COLO829 (cell line): ENCODE measurements around the gene TMEM181.
"Not testable (repeated sequence)": the region's sequence is repeated elsewhere in the genome, so short reads cannot be mapped to it uniquely, and the experiment has no call there.

Source experiments
- DNase-seq: peaks from one replicate; pipeline ENCODE4 v3.0.0; 2012; ENCODE audit warnings: low spot score

TMEM181 gene

DNA sequence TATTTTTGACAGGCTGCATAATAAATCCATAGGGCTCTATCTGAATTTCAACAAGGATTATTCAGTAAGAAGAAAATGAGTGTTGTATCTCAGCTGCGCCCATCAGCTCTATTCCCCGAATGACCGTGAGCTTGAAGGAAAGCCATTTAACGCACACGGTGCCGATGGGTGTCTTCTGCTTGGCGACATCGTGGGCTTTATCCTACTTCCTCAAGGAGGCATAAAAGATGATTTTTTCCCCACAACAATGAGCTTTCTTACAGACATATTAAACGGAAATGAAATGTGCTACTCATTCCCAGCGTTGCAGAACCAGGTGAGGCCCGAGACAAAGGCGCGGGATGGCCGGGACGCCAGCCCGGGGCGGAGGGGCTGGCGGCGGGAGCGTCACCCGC, 83.9 kb downstream of the TMEM181 start:
- DNase-seq: no peak

- peak; percentile 85 for DNase-seq
Measured at GRCh38 chr6:158644231-158645063, 84.6 kb downstream of the TMEM181 start, which contains the start of gene DYNLT1. Gene DYNLT1, minus strand, starts transcription at chr6:158644743. Its CDS starts 35 bp downstream, at chr6:158644708.

GRCh38 chr6:158645064-158646022, 85.5 kb downstream of the TMEM181 start:
- no peak for DNase-seq

DNA sequence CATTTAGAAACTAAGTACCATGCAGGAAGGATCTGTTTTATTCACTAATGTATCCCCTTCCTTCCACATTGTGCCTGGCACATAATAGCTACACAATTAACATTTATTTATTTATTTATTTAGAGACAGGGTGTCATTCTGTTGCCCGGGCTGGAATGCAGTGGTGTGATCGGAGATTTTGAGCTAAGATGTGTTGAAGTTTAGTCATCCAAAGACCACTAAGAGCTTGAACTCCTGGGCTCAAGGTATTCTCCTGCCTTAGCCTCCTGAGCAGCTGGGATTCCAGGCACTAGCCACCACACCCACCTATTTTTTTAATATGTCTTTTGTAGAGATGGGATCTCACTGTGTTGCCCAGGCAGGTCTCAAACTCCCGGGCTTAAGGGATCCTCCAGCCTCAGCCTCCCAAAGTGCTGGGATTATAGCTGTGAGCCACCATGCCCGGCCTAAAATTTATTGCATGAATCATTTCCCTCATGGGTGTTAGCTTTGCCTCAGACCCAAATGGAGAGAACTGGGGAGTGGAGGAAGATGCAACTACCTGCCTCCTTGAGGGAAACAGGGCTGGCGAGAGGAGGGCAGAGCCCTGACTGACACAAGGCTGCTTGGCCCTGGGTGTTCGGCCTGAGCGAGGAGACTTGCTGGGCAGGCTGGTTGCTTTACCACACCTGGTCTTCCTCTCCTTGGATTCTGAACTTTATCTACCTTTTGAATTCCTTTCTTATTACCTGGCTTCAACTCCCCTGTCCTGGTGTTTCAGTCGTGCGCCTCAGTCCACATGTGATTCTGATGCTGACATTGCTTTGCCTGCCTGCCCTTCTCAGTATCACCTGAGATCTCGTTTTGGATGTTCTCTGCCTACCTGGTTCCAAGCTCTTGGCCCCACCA, 86.4 kb downstream of the TMEM181 start:
- no peak for DNase-seq

DNA sequence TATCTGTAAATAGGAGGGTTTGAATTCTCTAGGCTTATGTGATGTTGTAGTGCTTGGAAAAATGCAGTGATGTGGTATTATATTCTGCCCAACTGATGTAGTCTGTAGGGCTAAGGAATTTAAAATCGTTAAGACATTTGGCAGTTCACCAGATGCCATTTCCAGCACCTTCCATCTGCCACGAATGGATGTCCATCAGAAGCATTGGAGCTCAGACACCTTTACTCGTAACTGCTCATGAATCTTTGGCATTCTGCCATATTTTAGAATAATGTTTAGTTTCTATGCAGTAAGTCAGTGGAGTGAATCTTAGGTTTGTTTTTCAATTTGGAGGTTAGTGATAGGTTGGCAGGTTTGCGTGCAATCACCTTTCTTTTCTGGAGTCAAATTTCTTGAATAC, 87.6 kb downstream of the TMEM181 start:
- DNase-seq: no peak

GRCh38 chr6:158648682-158649131, 88.8 kb downstream of the TMEM181 start:
- DNase-seq: no peak

GRCh38 chr6:158649289-158650143, 89.6 kb downstream of the TMEM181 start, which contains the start of gene SYTL3:
Gene SYTL3, plus strand, starts transcription at chr6:158650054. Its CDS starts 13,215 bp downstream, at chr6:158663269.
- DNase-seq: no peak

DNA sequence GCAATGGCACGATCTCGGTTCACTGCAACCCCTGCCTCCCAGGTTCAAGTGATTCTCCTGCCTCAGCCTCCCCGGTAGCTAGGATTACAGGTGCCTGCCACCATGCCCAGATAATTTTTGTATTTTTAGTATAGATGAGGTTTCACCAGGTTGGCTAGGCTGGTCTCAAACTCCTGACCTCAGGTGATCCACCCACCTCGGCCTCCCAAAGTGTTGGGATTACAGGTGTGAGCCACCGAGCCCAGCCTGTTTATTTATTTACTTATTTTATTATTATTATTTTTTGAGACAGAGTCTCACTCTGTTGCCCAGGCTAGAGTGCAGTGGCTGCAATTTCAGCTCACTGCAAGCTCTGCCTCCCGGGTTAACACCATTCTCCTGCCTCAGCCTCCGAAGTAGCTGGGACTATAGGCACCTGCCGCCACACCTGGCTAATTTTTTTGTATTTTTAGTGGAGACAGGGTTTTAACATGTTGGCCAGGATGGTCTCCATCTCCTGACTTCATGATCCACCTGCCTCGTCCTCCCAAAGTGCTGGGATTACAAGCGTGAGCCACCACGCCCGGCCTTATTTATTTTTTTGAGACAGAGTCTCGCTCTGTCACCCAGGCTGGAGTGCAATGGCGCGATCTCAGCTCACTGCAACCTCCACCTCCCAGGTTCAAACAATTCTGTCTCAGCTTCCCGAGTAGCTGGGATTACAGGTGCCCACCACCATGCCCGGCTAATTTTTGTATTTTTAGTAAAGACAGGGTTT, 92.3 kb downstream of the TMEM181 start:
- not testable (repeated sequence) for DNase-seq

GRCh38 chr6:158653577-158654354, 93.9 kb downstream of the TMEM181 start:
- no peak for DNase-seq

DNA sequence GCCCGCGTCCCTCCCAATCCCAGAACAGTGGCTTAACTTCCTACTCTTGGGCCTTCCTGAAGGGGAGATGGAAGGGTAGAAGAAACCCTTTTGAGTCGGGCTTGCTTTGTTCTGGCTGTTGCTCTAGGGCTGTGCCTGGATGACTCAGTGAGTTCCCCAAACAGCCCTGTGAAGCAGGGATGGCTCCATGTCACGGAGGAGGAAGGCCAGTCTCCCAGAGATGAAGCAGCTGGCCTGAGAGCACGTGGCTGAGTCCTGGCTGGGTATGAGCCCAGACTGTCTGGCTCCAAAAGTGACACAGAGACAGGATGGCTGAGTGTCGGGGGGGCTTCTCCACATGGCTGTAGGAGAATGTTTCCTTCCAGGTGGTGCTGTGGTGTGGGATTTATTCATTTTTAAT, 94.6 kb downstream of the TMEM181 start:
- DNase-seq: no peak

GRCh38 chr6:158654960-158655489, 95.1 kb downstream of the TMEM181 start:
- DNase-seq: no peak

- DNase-seq: no peak
Measured at GRCh38 chr6:158655569-158656450, 95.9 kb downstream of the TMEM181 start.

- not testable (repeated sequence) for DNase-seq
Measured at GRCh38 chr6:158656986-158657385, 97.1 kb downstream of the TMEM181 start.

DNA sequence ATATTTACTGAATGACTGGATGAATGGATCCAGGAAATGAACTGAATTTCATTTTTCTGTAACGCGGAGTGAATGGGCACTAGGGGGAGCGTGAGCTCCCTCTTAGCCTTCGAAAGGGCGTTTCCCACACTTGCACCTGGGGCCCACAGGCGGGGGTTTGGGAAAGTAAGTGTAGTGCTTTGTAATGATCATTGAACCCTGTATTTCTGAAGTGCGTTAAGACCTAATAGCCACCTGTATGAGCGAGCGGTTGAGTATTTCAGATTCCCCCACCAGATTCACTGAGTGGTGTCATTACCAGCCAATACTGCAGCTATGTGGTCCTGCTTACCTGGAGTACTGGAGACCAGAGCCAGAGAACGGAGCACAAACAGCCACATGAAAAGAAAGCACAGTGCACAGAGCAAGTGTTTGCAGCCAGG, 100.5 kb downstream of the TMEM181 start:
- DNase-seq: peak; percentile 19

- DNase-seq: no peak
Measured at GRCh38 chr6:158661156-158661685, 101.3 kb downstream of the TMEM181 start.

GRCh38 chr6:158662607-158662953, 102.7 kb downstream of the TMEM181 start:
- no peak for DNase-seq

DNA sequence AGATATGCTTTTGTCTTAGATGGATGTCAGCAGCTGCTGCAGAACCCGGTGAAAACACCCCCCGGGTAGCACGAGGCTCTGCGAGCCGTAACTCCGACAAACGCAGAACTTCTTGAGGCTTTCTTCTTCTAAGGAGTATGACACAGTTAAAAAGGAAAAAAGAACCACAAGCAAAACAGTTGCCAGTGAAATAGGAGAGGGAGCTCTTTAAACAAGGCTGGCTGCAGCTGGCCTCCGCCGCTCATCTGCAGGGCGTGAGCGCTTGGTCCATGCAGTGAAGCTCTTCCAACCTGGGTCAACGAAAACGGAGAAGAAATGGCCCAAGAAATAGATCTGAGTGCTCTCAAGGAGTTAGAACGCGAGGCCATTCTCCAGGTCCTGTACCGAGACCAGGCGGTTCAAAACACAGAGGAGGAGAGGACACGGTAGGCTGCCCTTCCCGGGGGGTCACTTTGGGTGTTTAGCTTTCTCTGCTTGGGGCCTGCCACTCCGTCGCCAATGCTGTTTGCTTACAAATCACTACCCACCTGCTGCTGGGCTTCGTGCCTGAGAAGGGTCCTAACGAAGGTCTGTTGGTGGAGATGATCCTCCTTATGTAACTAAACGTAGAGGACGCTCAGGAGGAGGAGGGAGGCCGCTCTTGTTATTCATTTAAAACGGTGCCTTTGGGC, 103.2 kb downstream of the TMEM181 start:
- DNase-seq: no peak
